KMS-11 (cell line): ENCODE results near the gene KRT4.

ENCODE experiments used
- H2AFZ ChIP-seq: fragments of 200-600 bp; sonication (generic); 2 replicates; pipeline ENCODE4 v1.6.1; 2016; ENCODE audit warnings: antibody characterized with exemption, mixed run types, low read depth
- H3K27ac ChIP-seq: fragments of 200-600 bp; sonication (generic); 2 replicates; pipeline ENCODE4 v1.6.1; 2016; ENCODE audit warnings: mild to moderate bottlenecking, mixed run types
- H3K27me3 ChIP-seq: fragments of 200-600 bp; sonication (generic); 2 replicates; pipeline ENCODE4 v1.6.1; 2017; ENCODE audit warnings: mild to moderate bottlenecking, low read depth, mixed run types, moderate library complexity; ENCODE audit not compliant: insufficient read depth
- H3K36me3 ChIP-seq: fragments of 200-600 bp; sonication (generic); 2 replicates; pipeline ENCODE4 v1.6.1; 2017; ENCODE audit warnings: mild to moderate bottlenecking, mixed run types; ENCODE audit not compliant: insufficient read depth
- H3K4me1 ChIP-seq: fragments of 200-600 bp; sonication (generic); 2 replicates; pipeline ENCODE4 v1.6.1; 2016; ENCODE audit warnings: mild to moderate bottlenecking, low read depth, mixed run types; ENCODE audit not compliant: poor library complexity, severe bottlenecking
- H3K4me2 ChIP-seq: fragments of 200-600 bp; sonication (generic); 2 replicates; pipeline ENCODE4 v1.7.0; 2016; ENCODE audit warnings: mild to moderate bottlenecking, mixed run types
- H3K4me3 ChIP-seq: fragments of 200-600 bp; sonication (generic); IDR thresholded peaks from 2 replicates; pipeline ENCODE4 v1.6.1; 2017; ENCODE audit warnings: low read depth, low read length, mixed read lengths; ENCODE audit not compliant: insufficient read depth
- H3K79me2 ChIP-seq: fragments of 200-600 bp; sonication (generic); 2 replicates; pipeline ENCODE4 v1.6.1; 2016; ENCODE audit warnings: low read depth, mixed run types; ENCODE audit not compliant: insufficient read depth
- H3K9ac ChIP-seq: fragments of 200-600 bp; sonication (generic); 2 replicates; pipeline ENCODE4 v1.6.1; 2016; ENCODE audit warnings: mild to moderate bottlenecking, mixed run types
- H4K20me1 ChIP-seq: fragments of 200-600 bp; sonication (generic); 2 replicates; pipeline ENCODE4 v1.6.1; 2016; ENCODE audit warnings: mild to moderate bottlenecking, mixed run types; ENCODE audit not compliant: insufficient read depth
- CTCF ChIP-seq: fragments of 200-600 bp; sonication (generic); conservative IDR thresholded peaks from 2 replicates; pipeline ENCODE4 v1.6.1; 2017; ENCODE audit warnings: low read depth, mild to moderate bottlenecking, antibody characterized with exemption, low read length, moderate library complexity, mixed read lengths

KRT4 gene

GRCh38 chr12:52767427-52767826 is 46.5 kb downstream of the KRT4 start:
- no peak for TF ChIP-seq CTCF
- no peaks in the 10 kb centered on the region for H3K79me2 ChIP-seq
- no peak overlapping the region for H3K9ac ChIP-seq
- no peak overlapping the region for H2AFZ ChIP-seq
- no peak overlapping the region for H3K4me3 ChIP-seq
- no peaks in the 10 kb centered on the region for H3K4me1 ChIP-seq
- no peaks in the 10 kb centered on the region for H3K36me3 ChIP-seq
- H4K20me1 ChIP-seq = no peaks in the 10 kb centered on the region
- H3K4me2 ChIP-seq = no peak overlapping the region
- no peak overlapping the region for H3K27ac ChIP-seq
- peaks cover 9% of the 10 kb centered on the region; the same call in 1 of the 2 replicates for H3K27me3 ChIP-seq

- H3K27ac ChIP-seq = no peak overlapping the region
- H3K4me2 ChIP-seq = no peak overlapping the region
- H3K9ac ChIP-seq = no peak overlapping the region
- H3K4me1 ChIP-seq = no peaks in the 10 kb centered on the region
- no peak overlapping the region for H2AFZ ChIP-seq
- TF ChIP-seq CTCF = no peak
- no peaks in the 10 kb centered on the region for H3K36me3 ChIP-seq
- peaks cover 6% of the 10 kb centered on the region; the same call in 1 of the 2 replicates for H3K27me3 ChIP-seq
- H3K4me3 ChIP-seq = no peak overlapping the region
- H3K79me2 ChIP-seq = no peaks in the 10 kb centered on the region
- no peaks in the 10 kb centered on the region for H4K20me1 ChIP-seq
Measured at GRCh38 chr12:52767020-52767379, 46.9 kb downstream of the KRT4 start.

- no peaks in the 10 kb centered on the region for H3K4me1 ChIP-seq
- no peak overlapping the region for H2AFZ ChIP-seq
- no peak overlapping the region for H3K27ac ChIP-seq
- no peak for TF ChIP-seq CTCF
- no peaks in the 10 kb centered on the region for H3K79me2 ChIP-seq
- H3K4me2 ChIP-seq = no peak overlapping the region
- no peak overlapping the region for H3K4me3 ChIP-seq
- H3K9ac ChIP-seq = no peak overlapping the region
- H3K36me3 ChIP-seq = no peaks in the 10 kb centered on the region
- peaks cover 4% of the 10 kb centered on the region; the same call in 1 of the 2 replicates for H3K27me3 ChIP-seq
- no peaks in the 10 kb centered on the region for H4K20me1 ChIP-seq
Measured at GRCh38 chr12:52766351-52767019, 47.4 kb downstream of the KRT4 start.

GRCh38 chr12:52765702-52766101 is 48.2 kb downstream of the KRT4 start:
- H3K27me3 ChIP-seq = peaks cover 4% of the 10 kb centered on the region; the same call in 1 of the 2 replicates

More at GRCh38 chr12:52765702-52766101, 48.2 kb downstream of the KRT4 start:
- Histone ChIP-seq H4K20me1 (no peaks in the 10 kb centered on the region), H3K9ac (no peak overlapping the region), H3K36me3 (no peaks in the 10 kb centered on the region), H3K27ac (no peak overlapping the region), H3K4me1 (no peaks in the 10 kb centered on the region), H3K4me3 (no peak overlapping the region), H3K79me2 (no peaks in the 10 kb centered on the region), H2AFZ (no peak overlapping the region), H3K4me2 (no peak overlapping the region)
- TF ChIP-seq CTCF = no peak
